HG03095 (cell line): ENCODE results near the gene GTF2F1.
A peak's percentile ranks its signal among the peaks of the same experiment; 100 is the strongest.
"Not testable (repeated sequence)": the region's sequence is repeated elsewhere in the genome, so short reads cannot be mapped to it uniquely, and the experiment has no call there.

Experiments
- ATAC-seq: cut with Tn5 transposase; IDR thresholded peaks from one replicate; pipeline ENCODE4 v1.9.1; 2021; ENCODE audit warnings: moderate library complexity; ENCODE audit not compliant: unreplicated experiment

GTF2F1 gene

DNA sequence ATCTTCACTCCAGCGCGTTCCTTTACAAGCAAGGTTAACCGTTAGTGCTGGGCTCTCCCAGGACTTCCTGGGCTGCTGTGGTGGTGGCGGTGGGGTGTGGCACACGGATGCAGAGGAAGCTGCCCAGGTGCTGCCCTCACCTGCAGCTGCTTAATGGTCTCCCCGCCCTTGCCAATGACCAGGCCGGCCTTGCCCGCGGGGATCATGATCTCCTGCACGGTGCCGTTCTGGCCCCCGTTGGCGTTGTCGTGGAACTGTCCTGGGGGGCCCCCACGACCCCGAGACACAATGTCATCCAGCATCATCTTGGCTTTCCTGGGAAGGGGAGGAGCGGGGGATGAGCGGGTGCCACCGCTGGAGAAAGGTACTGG, 25.6 kb upstream of the GTF2F1 start:
- ATAC-seq: no peak

GRCh38 chr19:6417713-6418561, 25.0 kb upstream of the GTF2F1 start:
- ATAC-seq: no peak

DNA sequence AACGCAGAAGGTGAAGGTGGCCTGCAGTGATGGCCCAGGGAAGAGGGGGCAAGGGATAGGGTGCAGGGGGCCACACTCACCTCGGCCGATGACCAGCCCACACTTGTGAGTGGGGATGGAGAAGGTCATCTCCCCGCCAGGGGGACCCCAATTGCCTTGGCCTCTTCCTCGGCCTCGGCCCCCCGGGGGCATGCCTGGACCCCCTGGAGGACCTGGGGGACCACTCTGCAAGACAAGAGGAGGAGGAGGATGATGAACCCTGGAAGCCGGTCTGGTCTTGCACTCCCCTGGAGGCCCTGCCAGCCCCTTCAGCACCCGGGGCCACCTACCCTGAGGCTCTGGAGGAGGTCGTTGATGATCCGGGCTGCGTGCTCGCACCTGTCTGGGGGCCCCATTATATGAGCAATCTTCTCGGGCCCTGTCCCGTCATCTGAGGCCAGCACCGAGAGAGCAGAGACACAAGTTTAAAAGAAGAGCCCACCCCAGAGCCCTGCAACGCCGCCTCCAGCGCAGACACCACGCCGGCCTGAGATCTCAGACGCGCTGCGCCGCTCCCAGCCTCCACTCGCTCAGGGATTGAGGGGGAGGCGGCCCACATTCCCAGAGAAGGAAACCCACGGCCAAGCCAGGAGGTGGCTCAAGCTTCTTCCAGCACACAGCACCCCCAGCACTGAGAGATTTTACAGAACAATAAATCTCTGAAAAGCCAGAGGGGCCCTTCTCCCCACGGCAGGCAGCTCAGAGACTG, 23.9 kb upstream of the GTF2F1 start:
- ATAC-seq: no peak

GRCh38 chr19:6415591-6416190, 22.7 kb upstream of the GTF2F1 start:
- ATAC-seq: no peak

GRCh38 chr19:6414793-6415590, 22.0 kb upstream of the GTF2F1 start:
- no peak for ATAC-seq

GRCh38 chr19:6413721-6414643, 21.0 kb upstream of the GTF2F1 start:
- no peak for ATAC-seq

- no peak for ATAC-seq
Observed at GRCh38 chr19:6413291-6413690, 20.3 kb upstream of the GTF2F1 start.

- no peak for ATAC-seq
Observed at GRCh38 chr19:6412447-6413091, 19.6 kb upstream of the GTF2F1 start.

- ATAC-seq: no peak
Observed at GRCh38 chr19:6412061-6412446, 19.1 kb upstream of the GTF2F1 start.

DNA sequence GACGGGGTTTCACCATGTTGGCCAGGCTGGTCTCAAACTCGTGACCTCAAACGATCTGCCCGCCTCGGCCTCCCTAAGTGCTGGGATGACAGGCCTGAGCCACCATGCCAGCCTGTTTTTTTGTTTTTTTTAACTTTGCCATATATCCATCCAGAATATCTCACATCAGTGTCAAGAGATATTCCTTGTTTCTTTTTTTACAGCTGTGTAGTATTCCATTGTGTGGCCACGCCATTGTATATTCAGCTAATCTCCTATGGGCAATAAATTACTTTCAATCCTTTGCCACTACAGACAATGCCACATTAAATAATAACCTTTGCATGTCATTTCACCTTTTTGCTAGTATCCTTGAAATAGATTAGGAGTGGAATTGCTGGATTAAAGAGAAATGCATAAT, 16.4 kb upstream of the GTF2F1 start:
- ATAC-seq: no peak

- no peak for ATAC-seq
Observed at GRCh38 chr19:6406401-6406800, 13.4 kb upstream of the GTF2F1 start.

DNA sequence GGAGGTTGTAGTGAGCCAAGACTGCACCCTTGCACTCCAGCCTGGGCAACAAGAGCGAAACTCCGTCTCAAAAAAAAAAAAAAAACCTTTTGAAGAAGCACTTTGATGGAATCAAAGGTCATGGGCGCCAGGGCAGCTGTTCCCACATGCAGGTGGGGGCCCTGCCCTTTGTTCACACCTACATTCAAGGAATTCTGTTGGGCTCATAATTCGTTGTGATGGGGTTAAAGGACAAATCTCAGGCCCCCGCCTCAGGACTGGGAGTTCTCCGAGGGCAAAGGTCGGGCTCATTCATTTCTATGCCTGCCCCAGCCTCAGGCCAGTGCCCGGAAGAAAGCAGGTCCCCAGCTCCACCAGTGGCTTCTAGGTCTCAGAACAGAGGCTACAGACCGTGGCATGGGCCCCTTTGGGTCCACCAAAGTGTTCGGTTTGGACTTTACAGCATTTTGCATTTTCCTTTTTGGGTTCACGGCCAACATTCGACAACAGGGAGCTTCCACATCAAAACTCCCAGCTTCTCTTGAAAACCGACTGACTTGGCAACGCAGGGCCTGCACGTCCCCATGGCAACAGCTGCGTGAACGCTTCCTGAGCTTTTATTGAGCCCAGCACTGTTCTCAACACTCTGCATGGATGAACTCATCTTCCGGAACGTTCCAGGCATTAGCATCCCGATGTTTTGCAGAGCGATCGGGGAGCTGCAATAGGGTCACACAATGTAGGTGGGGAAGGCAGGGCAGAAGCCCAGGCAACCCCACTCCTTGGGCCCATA, 10.1 kb upstream of the GTF2F1 start:
- no peak for ATAC-seq

GRCh38 chr19:6402058-6402457, 9.1 kb upstream of the GTF2F1 start:
- ATAC-seq: no peak

DNA sequence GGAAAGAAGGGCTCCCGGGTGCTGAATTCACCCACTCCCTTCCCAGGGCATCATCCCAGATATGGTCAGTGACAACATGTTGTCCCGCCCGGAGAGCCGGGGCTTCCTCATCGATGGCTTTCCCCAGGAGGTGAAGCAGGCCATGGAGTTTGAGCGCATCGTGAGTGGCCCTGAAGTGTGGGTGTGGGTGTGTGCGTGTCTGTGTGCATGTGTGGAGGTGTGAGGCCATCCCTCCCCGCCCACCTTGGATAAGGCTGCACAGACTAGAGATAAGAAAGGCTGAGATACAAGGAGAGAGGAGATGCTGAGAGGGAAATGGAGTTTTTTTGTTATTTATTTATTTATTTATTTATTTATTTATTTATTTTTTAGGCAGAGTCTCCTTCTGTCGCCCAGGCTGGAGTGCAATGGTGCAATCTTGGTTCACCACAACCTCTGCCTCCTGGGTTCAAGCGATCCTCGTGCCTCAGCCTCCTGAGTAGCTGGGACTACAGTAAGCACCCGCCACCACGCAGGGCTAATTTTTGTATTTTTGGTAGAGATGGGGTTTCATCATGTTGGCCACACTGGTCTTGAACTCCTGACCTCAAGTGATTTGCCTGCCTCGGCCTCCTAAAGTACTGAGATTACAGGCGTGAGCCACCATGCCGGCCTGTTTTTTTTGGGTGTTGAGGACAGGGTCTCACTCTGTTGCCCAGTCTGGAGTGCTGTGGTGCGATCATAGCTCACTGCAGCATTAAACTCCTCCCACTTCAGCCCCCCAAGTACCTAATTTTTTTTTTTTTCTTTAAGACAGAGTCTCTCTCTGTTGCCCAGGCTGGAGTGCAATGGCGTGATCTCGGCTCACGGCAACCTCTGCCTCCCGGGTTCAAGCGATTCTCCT, 7.3 kb upstream of the GTF2F1 start:
- ATAC-seq: not testable (repeated sequence)

DNA sequence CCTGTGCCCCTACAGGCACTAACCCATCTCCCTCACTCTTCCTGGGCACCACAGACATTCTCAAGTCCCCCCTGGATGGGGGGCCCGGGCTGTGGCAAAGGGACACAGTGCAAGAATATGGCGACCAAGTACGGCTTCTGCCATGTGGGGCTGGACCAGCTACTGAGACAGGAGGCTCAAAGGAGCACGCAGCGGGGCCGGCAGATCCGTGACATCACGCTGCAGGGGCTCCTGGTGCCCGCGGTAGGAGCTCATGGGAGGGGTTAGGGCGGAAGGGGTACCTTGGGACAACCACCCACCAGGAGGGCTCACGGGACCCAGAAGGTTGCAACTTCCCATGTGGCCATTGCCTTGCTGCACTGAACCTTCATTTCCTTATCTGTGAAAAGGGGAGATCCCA, 3.3 kb upstream of the GTF2F1 start:
- ATAC-seq: no peak

DNA sequence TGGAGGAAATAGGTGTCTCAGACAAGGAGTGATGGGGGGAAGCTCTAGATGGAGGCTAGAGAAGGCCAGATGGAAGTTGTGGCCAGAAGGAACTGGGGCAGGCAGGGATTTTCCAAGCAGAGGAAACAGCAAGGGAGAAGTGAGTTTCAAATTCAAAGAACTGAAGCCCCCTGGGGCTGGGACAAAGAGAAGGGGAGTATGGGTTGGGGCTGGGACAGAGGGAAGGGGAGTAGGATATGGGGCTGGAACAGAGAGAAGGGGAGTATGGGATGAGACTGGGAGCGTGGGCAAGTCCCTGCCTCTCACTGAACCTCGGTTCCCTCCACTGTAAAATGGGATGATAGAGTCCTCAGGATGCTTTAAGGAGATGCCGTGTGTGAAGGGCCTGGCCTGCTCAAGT, 1.9 kb upstream of the GTF2F1 start:
- no peak for ATAC-seq

GRCh38 chr19:6393983-6394412, 1.0 kb upstream of the GTF2F1 start:
- peak; percentile 24 for ATAC-seq
